GM12865 (cell line): Measurements from ENCODE around the gene MMP23B.

Experiments used
- DNase-seq: peaks from one replicate; pipeline ENCODE4 v3.0.0; 2010; ENCODE audit warnings: low read depth
- H3K4me3 ChIP-seq: 2 replicates; pipeline ENCODE4 v1.5.1; 2011; ENCODE audit warnings: mild to moderate bottlenecking, low read depth, low read length, control low read depth
- CTCF ChIP-seq: IDR thresholded peaks from 2 replicates; pipeline ENCODE4 v1.5.1; 2011; ENCODE audit warnings: low read length, control low read depth, low read depth, inconsistent platforms; ENCODE audit not compliant: insufficient read depth; ENCODE audit errors: missing control alignments

The MMP23B gene

DNA sequence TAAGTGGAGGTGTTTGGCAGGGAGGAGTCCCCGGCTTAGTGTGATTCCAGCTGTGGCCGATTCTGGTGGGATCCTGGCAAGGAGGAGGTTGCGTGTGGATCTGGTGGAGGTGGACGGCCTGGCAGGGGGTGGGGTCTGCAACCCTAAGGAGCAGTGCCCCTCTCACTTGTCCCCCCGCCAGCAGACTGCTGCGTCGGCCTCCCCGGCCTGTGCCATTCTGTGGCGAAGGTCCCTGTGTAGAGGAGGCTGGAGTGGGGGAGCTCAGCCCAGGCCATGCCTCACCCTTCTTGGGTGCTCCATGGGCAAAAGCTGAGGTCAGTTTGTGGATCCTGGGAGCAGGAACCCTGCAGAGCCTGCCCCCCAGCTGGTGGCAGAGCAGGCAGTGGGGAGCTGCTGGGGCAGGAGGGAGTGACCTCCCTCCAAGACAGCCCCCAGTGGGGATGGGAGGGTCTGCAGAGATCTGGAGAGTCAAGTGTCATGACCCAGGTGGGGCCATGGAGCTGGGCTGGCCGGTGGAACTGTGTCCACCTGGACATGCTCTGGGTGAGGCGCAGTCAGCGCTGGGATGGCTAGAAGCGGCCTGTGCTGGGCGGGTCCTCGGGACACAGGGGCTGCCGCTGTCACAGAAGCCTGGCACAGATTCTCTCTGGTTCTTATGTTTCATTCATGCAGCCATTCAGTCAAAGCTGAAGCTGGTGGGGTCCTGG lies 11.4 kb upstream of the MMP23B start:
- DNase-seq = no peak
- no peak overlapping the region for H3K4me3 ChIP-seq
- no peak for TF ChIP-seq CTCF

- no peak for DNase-seq
- no peak overlapping the region for H3K4me3 ChIP-seq
- TF ChIP-seq CTCF = no peak
Observed at GRCh38 chr1:1621173-1622009, 10.6 kb upstream of the MMP23B start.

DNA sequence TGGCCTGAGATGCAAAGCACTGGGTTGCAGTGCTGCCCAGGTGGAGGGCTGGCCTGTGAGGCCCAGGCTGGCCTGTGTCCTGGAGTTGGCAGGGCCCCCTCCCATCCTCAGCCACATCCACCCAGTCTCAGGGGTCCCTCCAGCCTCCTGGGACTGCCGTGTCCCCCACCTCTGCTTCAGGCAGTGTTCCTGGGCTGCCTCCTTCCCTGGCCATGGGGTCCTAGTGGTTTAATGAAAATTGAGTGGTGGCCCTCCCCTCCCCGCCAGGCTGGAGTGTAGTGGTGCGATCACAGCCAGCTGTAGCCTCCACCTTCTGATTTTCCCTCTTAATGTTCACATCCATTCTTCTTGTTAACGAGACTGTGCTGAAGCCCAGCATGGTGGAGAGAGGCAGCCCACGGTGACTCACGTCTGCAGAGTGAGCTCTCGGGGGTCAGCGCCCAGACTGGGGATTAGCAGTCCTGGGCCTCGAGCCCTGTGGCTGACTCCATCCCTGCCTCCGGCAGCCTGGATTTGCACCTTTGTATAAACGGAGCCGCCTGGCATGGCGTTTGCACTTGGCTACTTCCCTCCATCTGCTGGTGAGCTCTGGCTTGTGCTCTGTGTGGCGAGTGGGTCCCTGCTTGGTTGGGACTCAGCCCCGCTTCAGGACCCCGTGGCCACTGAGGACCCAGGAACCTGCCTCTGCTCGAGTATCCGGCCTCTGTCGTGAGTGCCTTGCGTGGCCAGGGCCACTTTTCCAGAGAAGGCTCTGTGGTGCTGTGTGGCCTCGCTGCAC lies 9.8 kb upstream of the MMP23B start:
- no peak for DNase-seq
- TF ChIP-seq CTCF = no peak
- no peak overlapping the region for H3K4me3 ChIP-seq

GRCh38 chr1:1622788-1623094 lies 9.2 kb upstream of the MMP23B start:
- TF ChIP-seq CTCF = no peak
- no peak overlapping the region for H3K4me3 ChIP-seq
- no peak for DNase-seq

- no peak for TF ChIP-seq CTCF
- DNase-seq = no peak
- H3K4me3 ChIP-seq = no peak overlapping the region
Observed at GRCh38 chr1:1623181-1623630, 8.8 kb upstream of the MMP23B start.

DNA sequence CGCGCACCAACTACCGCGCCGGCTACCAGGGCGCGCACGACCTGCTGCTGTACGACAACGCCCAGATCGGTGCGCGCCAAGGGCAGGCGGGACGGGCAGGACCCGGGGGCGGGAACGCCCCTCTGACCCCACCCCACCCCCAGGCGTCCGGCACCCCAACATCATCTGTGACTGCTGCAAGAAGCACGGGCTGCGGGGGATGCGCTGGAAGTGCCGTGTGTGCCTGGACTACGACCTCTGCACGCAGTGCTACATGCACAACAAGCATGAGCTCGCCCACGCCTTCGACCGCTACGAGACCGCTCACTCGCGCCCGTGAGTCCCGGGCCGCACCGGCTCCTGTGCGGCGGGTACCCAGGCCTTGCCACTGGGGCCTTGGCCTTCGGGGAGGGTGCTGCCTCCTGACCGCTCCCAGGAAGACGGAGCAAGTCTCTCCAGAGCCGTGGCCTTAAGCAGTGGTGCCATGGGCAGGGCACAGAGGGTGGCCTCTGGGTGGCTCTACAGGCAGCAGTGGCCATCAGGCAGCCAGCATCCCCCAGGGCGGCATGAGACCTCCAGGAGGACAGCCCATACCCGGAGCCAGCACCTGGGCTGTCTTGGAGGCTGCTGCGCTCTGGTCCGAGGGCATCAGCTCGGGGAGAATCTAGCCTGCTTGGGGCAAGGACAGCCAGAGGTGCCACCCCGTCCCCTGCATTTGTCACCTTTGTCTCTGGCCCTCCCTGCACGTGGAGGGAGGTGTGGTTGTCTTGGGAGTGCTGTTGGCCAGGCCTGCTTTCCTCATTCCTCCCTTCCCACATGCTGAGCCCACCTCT lies 8.1 kb upstream of the MMP23B start:
- no peak overlapping the region for H3K4me3 ChIP-seq
- DNase-seq = no peak
- TF ChIP-seq CTCF = no peak
